Activated B cell treated with CpG ODN at 0.5 μM for 24 hours (primary cell): ENCODE data around the gene KIF1C. TPM values are rescaled to one million over a fixed set of nuclear protein-coding genes. Genes with fewer than 3 reads are reported as not detected.
A peak's percentile ranks its signal among the peaks of the same experiment; 100 is the strongest.
"Not testable (repeated sequence)": the region's sequence is repeated elsewhere in the genome, so short reads cannot be mapped to it uniquely, and the experiment has no call there.

Source experiments
- ATAC-seq: fragments of 200-7000 bp; cut with Tn5 transposase; one replicate; pipeline ENCODE4 v1.10.0; 2021; ENCODE audit warnings: low read depth, mild to moderate bottlenecking, moderate library complexity
- CTCF ChIA-PET: fragments of 350-600 bp; sonication (Branson Sonifier 250); formaldehyde crosslinking; loops from one replicate; lab custom pipeline; 2021; ENCODE audit warnings: antibody characterized with exemption; lab: Charles Lee
- POLR2A ChIA-PET: fragments of 350-600 bp; sonication (Branson Sonifier 250); formaldehyde crosslinking; loops from one replicate; lab custom pipeline; 2021; ENCODE audit warnings: antibody characterized with exemption; lab: Charles Lee
- DNase-seq: peaks from one replicate; pipeline ENCODE4 v3.0.0; 2022
- H3K27ac Mint-ChIP-seq: one replicate; pipeline ENCODE4 v1.8.0; 2020; ENCODE audit warnings: mixed read lengths
- H3K27me3 Mint-ChIP-seq: one replicate; pipeline ENCODE4 v1.8.0; 2021; ENCODE audit warnings: mixed read lengths
- H3K36me3 Mint-ChIP-seq: one replicate; pipeline ENCODE4 v1.8.0; 2021; ENCODE audit warnings: low read depth, mixed read lengths
- H3K4me1 Mint-ChIP-seq: one replicate; pipeline ENCODE4 v1.8.0; 2021; ENCODE audit warnings: mixed read lengths
- H3K4me3 Mint-ChIP-seq: one replicate; pipeline ENCODE4 v1.8.0; 2020; ENCODE audit warnings: mild to moderate bottlenecking, mixed read lengths
- H3K9me3 Mint-ChIP-seq: one replicate; pipeline ENCODE4 v1.8.0; 2020; ENCODE audit warnings: mixed read lengths
- intact Hi-C: fragments of 100-400 bp; cut with micrococcal nuclease; formaldehyde crosslinking; loops from one replicate; pipeline ENCODE4 v1.15.1; 2024
- total RNA-seq: library from RNA; stranded (reverse); gene quantifications from 2 replicates; pipeline ENCODE4 v1.2.3, GENCODE V29; 2022
- TF ChIP-seq, protein P1 (sequence below): fragments of 200-600 bp; IDR thresholded peaks from one replicate; pipeline ENCODE4 v1.8.0; 2022; ENCODE audit warnings: antibody characterized with exemption, mild to moderate bottlenecking

KIF1C gene
- total RNA-seq, 1 donor from 2014 or later: 62.6 TPM

DNA sequence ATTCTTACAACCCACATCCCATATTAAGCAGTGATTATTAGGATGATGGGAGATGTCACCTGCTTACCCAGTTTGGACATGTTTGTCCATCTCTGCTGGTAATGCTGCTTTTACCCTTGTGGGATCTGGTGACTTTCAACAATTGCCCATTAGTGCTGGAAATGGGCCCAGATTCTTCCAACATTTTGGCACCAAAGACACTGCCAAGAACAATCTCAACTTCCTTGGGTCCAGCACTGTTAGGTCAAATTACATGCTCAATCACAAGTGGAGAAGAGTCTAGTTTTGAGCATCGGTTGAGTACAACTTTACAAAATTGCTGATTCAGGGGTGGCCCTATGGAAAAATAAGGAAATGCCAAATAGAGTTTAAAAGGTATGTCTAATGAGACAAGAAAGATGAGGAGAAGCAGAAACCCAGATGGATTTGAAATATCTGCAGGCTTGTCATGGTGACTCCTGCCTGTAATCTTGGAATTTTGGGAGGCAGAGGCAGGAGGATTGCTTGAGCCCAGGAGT is 67.5 kb downstream of the KIF1C start:
- POLR2A ChIA-PET: no interaction called here
- TF ChIP-seq, protein P1, sequence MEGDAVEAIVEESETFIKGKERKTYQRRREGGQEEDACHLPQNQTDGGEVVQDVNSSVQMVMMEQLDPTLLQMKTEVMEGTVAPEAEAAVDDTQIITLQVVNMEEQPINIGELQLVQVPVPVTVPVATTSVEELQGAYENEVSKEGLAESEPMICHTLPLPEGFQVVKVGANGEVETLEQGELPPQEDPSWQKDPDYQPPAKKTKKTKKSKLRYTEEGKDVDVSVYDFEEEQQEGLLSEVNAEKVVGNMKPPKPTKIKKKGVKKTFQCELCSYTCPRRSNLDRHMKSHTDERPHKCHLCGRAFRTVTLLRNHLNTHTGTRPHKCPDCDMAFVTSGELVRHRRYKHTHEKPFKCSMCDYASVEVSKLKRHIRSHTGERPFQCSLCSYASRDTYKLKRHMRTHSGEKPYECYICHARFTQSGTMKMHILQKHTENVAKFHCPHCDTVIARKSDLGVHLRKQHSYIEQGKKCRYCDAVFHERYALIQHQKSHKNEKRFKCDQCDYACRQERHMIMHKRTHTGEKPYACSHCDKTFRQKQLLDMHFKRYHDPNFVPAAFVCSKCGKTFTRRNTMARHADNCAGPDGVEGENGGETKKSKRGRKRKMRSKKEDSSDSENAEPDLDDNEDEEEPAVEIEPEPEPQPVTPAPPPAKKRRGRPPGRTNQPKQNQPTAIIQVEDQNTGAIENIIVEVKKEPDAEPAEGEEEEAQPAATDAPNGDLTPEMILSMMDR: no peak
- Mint-ChIP-seq H3K36me3 (no peaks in the 10 kb centered on the region), H3K27ac (no peak overlapping the region), H3K4me3 (no peak overlapping the region), H3K9me3 (no peaks in the 10 kb centered on the region), H3K27me3 (peaks cover 5% of the 10 kb centered on the region), H3K4me1 (peaks cover 6% of the 10 kb centered on the region)
- CTCF ChIA-PET: no interaction called here
- intact Hi-C loops: no loop called here
- ATAC-seq (no peak), DNase-seq (no peak)

- POLR2A ChIA-PET: no interaction called here
- intact Hi-C loops: no loop called here
- Mint-ChIP-seq H3K27me3 (peaks cover 4% of the 10 kb centered on the region), H3K4me1 (no peaks in the 10 kb centered on the region), H3K9me3 (no peaks in the 10 kb centered on the region), H3K4me3 (no peak overlapping the region), H3K27ac (no peak overlapping the region), H3K36me3 (no peaks in the 10 kb centered on the region)
- DNase-seq: no peak
- ATAC-seq: no peak
- CTCF ChIA-PET: no interaction called here
- TF ChIP-seq, protein P1: no peak
Observed at GRCh38 chr17:5068236-5068635, 70.5 kb downstream of the KIF1C start.

- peaks cover 3% of the 10 kb centered on the region for H3K27me3 Mint-ChIP-seq
- H3K4me1 Mint-ChIP-seq: no peaks in the 10 kb centered on the region
- H3K4me3 Mint-ChIP-seq: no peak overlapping the region
- no peak overlapping the region for H3K27ac Mint-ChIP-seq
- DNase-seq (no peak), ATAC-seq (no peak)
- CTCF ChIA-PET: no interaction called here
- no peaks in the 10 kb centered on the region for H3K9me3 Mint-ChIP-seq
- TF ChIP-seq, protein P1: no peak
- POLR2A ChIA-PET: no interaction called here
- intact Hi-C loops: no loop called here
- H3K36me3 Mint-ChIP-seq: no peaks in the 10 kb centered on the region
Observed at GRCh38 chr17:5069724-5070123, 72.0 kb downstream of the KIF1C start.

- H3K4me1 Mint-ChIP-seq: peaks cover 23% of the 10 kb centered on the region
- ATAC-seq, H3K36me3 Mint-ChIP-seq, H3K27ac Mint-ChIP-seq, H3K9me3 Mint-ChIP-seq, CTCF ChIA-PET, H3K27me3 Mint-ChIP-seq, DNase-seq, H3K4me3 Mint-ChIP-seq: not testable (repeated sequence)
- intact Hi-C loops: loop anchor here (5.0 kb wide), 2 partner anchors 108 to 173 kb away; partner anchors contain the start of genes CHRNE and SPAG7
- POLR2A ChIA-PET: interaction anchor here (0.6 kb wide), 1 partner anchor 119 kb away, joined by 3 read pairs; no protein-coding TSS in a partner anchor
Observed at GRCh38 chr17:5075472-5075871, 77.7 kb downstream of the KIF1C start.

GRCh38 chr17:5077275-5077674 is 79.5 kb downstream of the KIF1C start:
- ATAC-seq, DNase-seq, H3K9me3 Mint-ChIP-seq, H3K27me3 Mint-ChIP-seq, CTCF ChIA-PET: not testable (repeated sequence)
- intact Hi-C loops: loop anchor here (5.0 kb wide), 2 partner anchors 110 to 175 kb away; partner anchors contain the start of genes CHRNE and SPAG7
- Mint-ChIP-seq H3K36me3 (peaks cover 12% of the 10 kb centered on the region), H3K4me1 (peaks cover 28% of the 10 kb centered on the region), H3K4me3 (peak overlapping the region; percentile 83), H3K27ac (peak overlapping the region; percentile 96)
- POLR2A ChIA-PET: interaction anchor here (0.5 to 2.9 kb wide), 7 partner anchors 28 to 130 kb away, joined by 3 to 29 read pairs (median 4); partner anchors contain the start of genes PFN1, SPAG7 and ZNF594

DNA sequence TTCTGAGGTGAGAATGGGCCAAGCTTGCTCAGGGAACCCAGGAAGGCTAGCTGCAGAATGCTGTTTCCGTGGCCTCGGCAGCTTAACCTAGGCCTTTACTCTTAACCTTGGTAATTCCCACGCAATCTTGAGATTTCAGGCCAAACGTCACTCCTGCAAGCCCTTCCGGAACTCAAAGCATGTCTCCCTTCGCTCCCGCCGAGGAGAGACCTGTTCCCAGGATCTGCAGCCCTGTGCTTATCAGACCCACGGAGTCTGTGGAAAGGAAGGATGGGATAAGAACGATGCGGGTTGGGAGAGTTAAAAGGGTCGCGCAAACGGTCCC is 80.0 kb downstream of the KIF1C start:
- no peak for ATAC-seq
- H3K4me3 Mint-ChIP-seq: peak overlapping the region; percentile 83
- no peak for DNase-seq
- no peaks in the 10 kb centered on the region for H3K9me3 Mint-ChIP-seq
- peak overlapping the region; percentile 96 for H3K27ac Mint-ChIP-seq
- no peaks in the 10 kb centered on the region for H3K27me3 Mint-ChIP-seq
- TF ChIP-seq, protein P1: no peak
- CTCF ChIA-PET: no interaction called here
- H3K4me1 Mint-ChIP-seq: peaks cover 28% of the 10 kb centered on the region
- intact Hi-C loops: loop anchor here (1.0 to 5.0 kb wide), 6 partner anchors 20 to 175 kb away; partner anchors contain the start of genes CHRNE, SPAG7, ZNF232 and ZNF594
- H3K36me3 Mint-ChIP-seq: peaks cover 16% of the 10 kb centered on the region
- POLR2A ChIA-PET: interaction anchor here (0.5 to 2.9 kb wide), 12 partner anchors 20 to 138 kb away, joined by 3 to 29 read pairs (median 8); partner anchors contain the start of genes PFN1, RNF167, SLC25A11 and SPAG7

Other genes with a start within 250 kb of the KIF1C start
- gene TM4SF5, start 226.1 kb upstream of the KIF1C start, total RNA-seq: not detected in 2 replicates
- gene VMO1, start 211.6 kb upstream of the KIF1C start, total RNA-seq: not detected in 2 replicates
- not detected in 2 replicates for gene GLTPD2, start 209.0 kb upstream of the KIF1C start, total RNA-seq
- 110 and 123 TPM in 2 replicates for gene PSMB6, start 201.8 kb upstream of the KIF1C start, total RNA-seq
- gene PLD2, start 190.8 kb upstream of the KIF1C start, total RNA-seq: 49.9 and 54.3 TPM in 2 replicates
- gene MINK1, start 164.6 kb upstream of the KIF1C start, total RNA-seq: 61.3 and 65.3 TPM in 2 replicates
- gene C17orf107, start 98.4 kb upstream of the KIF1C start, total RNA-seq: 1.6 and 1.8 TPM in 2 replicates
- 0.38 and 0.66 TPM in 2 replicates for gene CHRNE, start 94.9 kb upstream of the KIF1C start, total RNA-seq
- gene GP1BA, start 65.7 kb upstream of the KIF1C start, total RNA-seq: not detected in 2 replicates
- gene SLC25A11, start 57.9 kb upstream of the KIF1C start, total RNA-seq: 35.3 and 35.8 TPM in 2 replicates
- 93.3 and 108 TPM in 2 replicates for gene RNF167, start 57.7 kb upstream of the KIF1C start, total RNA-seq
- 1,071 and 1,072 TPM in 2 replicates for gene PFN1, start 49.4 kb upstream of the KIF1C start, total RNA-seq
- gene ENO3, start 46.8 kb upstream of the KIF1C start, total RNA-seq: 26.3 and 29.5 TPM in 2 replicates
- gene SPAG7, start 30.1 kb upstream of the KIF1C start, total RNA-seq: 63.8 and 64.2 TPM in 2 replicates
- 45.9 and 57.9 TPM in 2 replicates for gene CAMTA2, start 10.3 kb upstream of the KIF1C start, total RNA-seq
- 0.17 and 0.44 TPM in 2 replicates for gene INCA1, start 428 bp upstream of the KIF1C start, total RNA-seq
- gene SLC52A1, start 37.5 kb downstream of the KIF1C start, total RNA-seq: 0.09 TPM in 1 of 2 replicates, not detected in the other
- gene ZFP3, start 80.5 kb downstream of the KIF1C start, total RNA-seq: 10.1 and 11.5 TPM in 2 replicates
- 12.6 and 14.8 TPM in 2 replicates for gene ZNF232, start 113.9 kb downstream of the KIF1C start, total RNA-seq
- 0.33 and 0.37 TPM in 2 replicates for gene USP6, start 118.1 kb downstream of the KIF1C start, total RNA-seq
- gene ZNF594, start 193.9 kb downstream of the KIF1C start, total RNA-seq: 20.4 and 26.8 TPM in 2 replicates
- 23.4 and 24.5 TPM in 2 replicates for gene SCIMP, start 236.9 kb downstream of the KIF1C start, total RNA-seq